Colon (tissue), 2 donors: Measurements from ENCODE around the gene PRRC2C.
"Not testable (repeated sequence)": the region's sequence is repeated elsewhere in the genome, so short reads cannot be mapped to it uniquely, and the experiment has no call there.

Experiments
- FAIRE-seq: peaks from 2 replicates; lab custom pipeline; 2012; peaks lifted over from hg19 to GRCh38; lab: Jason Lieb, UNC
- donor health status: control.
- donor health status: control.

Gene PRRC2C

DNA sequence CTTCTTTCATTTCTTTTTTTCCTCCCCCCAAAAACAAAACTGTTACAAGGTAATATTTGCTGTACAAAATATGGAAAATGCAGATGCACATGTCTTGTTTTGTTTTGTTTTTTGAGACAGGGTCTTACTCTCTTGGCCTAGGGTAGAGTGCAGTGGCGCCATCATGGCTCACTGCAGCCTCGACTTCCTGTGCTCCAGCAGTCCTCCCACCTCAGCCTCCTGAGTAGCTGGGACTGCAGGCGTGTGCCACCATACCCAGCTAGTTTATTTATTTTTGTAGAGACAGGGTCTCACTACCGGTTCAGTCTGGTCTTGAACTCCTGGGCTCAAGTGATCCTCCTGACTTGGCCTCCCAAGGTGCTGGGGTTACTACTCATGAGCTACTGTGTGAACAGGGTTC is 15.5 kb downstream of the PRRC2C start:
- no peak for FAIRE-seq

DNA sequence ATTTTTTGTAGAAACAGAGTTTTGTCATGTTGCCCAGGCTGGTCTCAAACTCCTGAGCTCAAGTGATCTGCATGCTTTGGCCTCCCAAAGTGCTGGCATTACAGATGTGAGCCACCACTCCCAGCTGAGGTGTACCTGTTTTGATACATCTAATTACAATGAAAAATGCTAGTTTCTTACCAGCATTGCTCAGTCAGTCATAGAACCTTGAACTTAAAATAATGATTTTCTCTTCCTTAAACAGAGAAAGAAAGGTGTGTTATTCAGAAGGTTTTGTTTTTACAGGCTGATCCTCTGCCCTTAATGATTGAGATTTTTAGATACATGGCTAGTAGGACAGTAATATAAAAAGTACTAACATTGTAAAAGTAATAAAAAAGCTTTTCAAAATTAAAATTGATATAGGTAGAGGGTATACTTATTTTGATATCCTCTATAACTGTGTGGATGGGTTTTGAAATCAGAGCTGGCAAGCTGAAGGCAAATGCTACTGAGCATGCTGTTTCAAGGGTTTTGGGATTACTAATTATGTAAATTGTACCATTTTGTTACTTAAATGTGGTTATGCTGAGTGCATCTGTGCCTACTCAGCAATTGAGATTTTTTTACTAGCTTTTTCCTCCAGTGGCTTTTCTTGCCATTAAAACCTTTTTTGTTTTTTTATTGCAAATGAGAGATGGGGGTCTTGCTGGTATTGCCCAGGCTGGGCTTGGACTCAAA is 16.1 kb downstream of the PRRC2C start:
- FAIRE-seq = no peak

DNA sequence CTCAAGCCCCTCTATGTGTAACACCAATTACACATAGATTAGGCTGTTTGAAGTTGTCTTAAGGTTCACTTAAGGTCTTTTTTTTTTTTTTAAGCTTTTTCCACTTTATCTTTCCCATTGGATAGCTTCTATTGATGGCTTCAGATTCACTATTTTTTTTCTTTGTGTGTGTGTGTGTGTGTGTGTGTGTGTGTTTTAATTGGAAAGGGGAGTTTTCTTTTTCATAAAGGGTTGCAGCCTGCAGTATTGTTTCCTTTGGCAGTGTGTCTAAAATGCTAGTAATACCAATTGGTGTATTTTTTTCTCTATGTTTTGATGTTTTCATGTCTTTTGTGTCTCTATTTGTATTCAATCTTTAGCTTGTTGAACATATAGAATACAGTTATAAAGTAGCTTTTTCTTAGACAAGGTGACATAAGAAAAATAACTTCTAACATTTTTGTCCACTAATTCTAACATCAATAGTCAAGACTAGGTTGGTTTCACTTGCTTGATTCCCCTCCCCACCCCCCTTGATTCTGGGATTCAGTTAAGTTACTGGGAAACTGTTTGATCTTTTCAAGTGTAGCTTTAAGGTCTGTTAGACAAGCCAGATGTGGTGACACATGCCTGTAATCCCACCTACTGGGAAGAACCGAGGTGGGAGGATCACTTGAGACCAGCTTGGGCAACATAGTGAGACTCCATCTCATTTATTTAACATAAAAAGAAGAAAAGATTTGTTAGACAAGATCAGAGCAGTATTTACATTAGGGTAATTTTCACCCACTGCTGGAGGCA is 21.4 kb downstream of the PRRC2C start:
- FAIRE-seq = no peak

DNA sequence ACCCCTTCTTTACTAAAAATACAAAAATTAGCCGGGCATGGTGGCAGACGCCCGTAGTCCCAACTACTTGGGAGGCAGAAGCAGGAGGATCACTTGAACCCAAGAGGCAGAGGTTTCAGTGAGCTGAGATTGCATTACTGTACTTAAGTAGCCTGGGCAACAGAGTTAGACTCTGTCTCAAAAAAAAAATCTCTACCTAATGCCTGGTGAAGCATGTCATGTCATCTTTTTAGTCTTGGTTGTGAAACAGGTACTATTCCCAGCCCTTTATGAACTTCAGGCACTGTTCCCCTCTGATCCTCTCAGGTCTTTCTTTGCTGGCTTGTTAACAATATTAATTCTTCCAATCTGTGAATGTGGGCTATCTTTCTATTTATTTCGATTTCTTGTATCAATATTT is 22.1 kb downstream of the PRRC2C start:
- no peak for FAIRE-seq

DNA sequence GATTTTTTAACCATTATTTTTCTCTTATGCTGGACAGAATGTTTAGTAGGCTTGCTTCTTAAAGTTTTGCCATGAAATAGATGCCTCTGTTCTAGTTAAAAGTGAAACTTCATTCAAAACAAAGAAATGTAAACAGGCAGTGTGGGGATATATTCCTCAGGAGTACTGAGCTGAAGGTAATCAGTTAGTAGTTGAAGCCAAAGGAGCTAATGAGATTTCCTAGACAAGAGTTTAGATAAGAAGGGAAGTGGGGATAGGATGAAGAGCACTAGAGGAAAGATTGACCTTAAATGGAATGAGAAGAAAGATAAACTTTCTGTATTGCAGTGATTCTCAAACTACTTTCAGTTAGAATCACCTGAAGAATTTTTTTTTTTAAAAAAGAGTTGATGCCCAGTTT is 23.9 kb downstream of the PRRC2C start:
- no peak for FAIRE-seq

DNA sequence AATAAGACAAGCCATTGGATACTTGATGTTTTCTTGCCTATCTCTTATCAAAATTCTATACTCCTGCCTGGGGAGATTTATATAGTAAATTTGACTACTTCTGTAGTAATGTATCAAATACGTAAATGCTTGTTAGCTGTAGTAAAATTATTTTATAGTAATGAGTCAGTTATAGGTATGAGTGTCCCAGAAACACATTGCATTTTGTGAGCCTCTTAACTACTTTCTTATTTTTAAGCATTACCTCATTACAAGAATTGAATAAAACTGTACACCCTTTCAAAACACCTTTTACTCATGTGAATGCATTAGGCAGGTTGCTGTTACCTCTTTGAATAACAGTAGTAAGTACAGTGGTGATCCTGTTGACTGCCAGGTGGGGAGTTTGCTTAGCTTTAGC is 28.4 kb downstream of the PRRC2C start:
- FAIRE-seq = no peak

DNA sequence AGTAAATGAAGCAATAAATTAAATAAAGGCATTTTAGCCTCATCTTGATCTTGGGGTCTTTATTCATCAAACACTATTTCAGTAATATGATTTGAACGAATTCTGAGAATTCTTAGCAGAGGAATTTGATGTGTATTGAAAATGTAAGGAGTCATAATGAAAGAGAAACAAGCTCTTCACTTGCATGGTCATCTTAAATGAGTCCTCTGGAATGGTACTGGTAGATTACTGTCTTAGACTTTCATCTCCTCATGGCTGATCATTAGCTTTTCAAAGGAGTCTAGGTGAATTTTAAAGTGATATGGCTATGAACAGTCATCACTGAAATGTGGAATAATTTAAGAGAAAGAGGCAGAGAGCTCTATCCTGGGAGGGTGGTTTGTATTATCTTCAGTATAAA is 30.0 kb downstream of the PRRC2C start:
- no peak for FAIRE-seq

DNA sequence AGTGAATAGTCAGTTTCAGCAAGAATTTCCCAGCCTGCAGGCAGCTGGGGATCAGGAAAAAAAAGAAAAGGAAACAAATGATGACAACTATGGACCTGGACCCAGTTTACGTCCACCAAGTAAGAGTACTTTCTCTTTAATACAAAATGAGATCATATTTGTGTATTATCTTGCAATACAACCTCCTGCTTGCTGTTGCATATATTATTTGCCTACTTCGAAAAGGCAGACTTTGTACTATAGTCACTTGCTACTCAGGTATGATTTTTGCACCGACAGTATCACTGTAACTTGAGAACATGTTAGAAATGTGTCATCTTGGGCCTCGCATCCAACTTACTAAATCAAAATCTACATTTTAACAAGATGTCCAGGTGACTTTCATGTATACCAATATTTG is 30.4 kb downstream of the PRRC2C start:
- no peak for FAIRE-seq

DNA sequence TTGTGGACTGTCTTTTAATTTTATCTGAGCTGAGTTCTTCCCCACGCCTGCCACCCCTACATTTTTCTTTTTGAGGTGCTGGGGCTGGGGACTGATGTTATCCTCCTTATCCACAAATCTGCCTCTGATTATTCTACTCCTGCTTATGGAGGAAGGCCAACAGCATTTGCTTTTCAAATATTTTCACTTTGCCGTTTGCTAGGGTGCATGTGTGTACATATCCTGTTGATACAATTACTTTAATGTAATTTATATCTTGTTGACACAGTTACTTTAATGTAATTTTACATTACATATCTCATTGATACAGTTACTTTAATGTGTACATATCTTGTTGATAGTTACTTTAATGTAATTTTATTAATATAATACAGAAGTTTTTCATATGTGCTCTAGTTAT is 36.2 kb downstream of the PRRC2C start:
- FAIRE-seq = no peak

DNA sequence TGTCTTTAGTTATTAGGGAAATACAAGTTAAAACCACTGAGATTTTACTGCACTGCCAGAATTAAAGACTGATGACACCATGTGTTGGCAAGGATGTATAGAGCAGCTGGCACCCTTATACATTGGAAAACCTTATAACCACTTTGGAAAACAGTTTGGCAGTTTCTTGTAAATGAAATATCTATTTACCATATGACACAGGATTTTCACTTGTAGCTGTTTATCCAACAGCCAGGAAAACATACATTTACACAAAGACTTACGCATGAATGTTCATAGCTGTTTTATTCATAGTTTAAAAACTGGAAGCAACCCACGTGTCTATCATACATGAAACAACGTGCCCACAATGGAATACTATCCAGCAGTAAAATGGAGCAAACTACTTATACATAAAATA is 45.3 kb downstream of the PRRC2C start:
- FAIRE-seq = no peak

DNA sequence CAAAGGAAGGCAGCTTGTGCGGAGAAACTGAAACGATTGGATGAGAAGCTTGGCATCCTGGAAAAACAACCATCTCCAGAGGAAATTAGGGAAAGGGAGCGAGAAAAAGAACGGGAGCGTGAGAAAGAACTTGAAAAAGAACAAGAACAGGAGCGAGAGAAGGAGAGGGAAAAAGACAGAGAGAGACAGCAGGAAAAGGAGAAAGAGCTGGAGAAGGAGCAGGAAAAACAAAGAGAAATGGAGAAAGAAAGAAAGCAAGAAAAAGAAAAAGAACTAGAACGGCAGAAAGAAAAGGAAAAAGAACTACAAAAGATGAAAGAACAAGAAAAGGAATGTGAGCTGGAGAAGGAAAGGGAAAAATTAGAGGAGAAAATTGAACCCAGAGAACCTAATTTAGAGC is 47.2 kb downstream of the PRRC2C start:
- no peak for FAIRE-seq

DNA sequence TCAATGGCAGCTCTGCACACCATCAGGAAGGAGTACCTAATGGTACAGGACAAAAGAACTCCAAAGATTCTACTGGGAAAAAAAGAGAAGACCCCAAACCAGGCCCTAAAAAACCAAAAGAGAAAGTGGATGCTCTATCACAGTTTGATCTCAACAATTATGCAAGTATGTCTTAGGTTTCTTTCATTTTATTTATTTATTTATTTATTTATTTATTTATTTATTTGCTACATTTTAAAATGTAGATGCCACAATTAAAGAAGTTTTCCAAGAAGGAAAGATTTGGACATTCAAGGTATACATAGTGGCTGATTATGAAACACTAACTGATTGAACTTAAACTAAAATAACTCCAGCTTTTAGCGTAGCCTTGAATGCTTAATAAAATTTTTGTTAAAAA is 60.2 kb downstream of the PRRC2C start:
- no peak for FAIRE-seq

DNA sequence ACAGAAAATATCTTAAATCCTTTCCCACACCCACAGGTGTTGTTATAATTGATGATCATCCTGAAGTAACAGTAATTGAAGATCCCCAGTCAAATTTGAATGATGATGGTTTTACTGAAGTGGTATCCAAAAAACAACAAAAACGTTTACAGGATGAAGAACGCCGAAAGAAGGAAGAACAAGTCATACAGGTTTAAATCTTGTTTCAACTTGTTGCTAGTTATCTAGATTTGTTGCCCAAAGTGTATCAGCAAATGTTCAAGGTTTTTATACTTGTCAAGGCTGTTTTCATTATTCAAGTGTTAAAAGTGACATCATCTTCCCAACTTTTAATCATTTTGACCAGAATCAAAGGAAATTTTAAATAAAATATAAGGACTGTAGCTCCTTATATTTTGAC is 64.7 kb downstream of the PRRC2C start:
- FAIRE-seq = no peak

DNA sequence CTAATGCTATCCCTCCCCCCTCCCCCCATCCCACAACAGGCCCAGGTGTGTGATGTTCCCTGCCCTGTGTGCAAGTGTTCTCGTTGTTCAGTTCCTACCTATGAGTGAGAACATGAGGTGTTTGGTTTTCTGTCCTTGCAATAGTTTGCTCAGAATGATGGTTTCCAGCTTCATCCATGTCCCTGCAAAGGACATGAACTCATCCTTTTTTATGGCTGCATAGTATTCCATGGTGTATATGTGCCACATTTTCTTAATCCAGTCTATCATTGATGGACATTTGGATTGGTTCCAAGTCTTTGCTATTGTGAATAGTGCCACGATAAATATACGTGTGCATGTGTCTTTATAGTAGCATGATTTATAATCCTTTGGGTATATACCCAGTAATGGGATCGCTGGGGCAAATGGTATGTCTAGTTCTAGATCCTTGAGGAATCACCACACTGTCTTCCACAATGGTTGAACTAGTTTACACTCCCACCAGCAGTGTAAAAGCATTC is 65.3 kb downstream of the PRRC2C start:
- not testable (repeated sequence) for FAIRE-seq

DNA sequence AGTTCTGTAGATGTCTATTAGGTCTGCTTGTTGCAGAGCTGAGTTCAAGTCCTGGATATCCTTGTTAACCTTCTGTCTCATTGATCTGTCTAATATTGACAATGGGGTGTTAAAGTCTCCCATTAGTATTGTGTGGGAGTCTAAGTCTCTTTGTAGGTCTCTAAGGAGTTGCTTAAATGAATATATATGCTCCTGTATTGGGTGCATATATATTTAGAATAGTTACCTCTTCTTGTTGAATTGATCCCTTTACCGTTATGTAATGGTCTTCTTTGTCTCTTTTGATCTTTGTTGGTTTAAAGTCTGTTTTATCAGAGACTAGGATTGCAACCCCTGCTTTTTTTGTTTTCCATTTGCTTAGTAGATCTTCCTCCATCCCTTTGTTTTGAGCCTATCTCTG is 68.6 kb downstream of the PRRC2C start:
- FAIRE-seq = not testable (repeated sequence)

DNA sequence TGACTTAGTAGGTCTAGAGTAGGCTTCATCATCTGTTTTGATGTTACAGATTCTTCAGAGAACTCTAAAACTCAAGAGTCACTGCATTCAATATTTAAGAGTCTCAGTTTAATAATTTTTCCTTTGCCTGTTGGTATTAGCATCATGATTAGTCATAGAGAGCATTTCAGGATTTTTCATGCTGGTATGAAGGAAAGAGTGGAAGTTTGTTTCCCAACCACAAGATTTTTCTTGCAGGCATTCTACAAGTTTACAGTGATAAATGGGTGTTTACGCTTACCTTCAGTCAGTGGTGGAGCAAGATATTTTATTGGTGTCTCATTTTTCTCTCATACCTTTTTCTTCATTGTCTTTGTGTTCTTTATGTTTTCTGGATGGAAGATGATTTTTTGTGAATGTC is 78.3 kb downstream of the PRRC2C start:
- no peak for FAIRE-seq

DNA sequence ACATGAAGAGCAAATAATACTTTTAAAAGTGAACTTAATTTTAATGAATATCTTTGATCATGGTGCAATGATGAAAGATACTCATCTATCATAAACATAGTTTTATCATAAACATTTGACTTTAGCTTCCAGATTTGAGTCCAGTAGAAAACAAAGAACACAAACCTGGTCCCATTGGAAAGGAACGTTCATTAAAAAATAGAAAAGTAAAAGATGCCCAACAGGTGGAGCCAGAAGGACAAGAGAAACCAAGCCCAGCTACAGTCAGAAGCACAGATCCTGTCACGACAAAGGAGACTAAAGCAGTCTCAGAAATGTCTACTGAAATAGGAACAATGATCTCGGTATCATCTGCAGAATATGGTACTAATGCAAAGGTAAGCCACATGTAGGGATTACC is 81.1 kb downstream of the PRRC2C start:
- FAIRE-seq = no peak

DNA sequence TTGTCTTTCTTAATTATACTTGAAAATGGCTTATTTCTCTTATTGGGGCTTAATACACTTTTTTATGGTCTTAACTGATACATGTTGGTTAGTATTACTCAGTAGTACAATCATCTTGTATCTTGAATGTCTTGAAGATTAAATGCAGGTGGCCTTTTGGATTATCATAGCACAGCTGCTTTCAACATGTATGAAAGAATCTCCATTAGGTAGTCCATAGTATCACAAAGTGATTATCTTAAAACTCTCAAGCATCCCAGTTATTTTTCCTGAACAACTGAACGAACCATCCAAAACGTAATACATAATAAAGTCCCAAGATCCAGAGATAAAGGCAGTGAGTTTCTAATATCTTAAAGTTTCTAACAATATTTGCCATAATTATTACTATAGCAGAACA is 85.0 kb downstream of the PRRC2C start:
- no peak for FAIRE-seq

DNA sequence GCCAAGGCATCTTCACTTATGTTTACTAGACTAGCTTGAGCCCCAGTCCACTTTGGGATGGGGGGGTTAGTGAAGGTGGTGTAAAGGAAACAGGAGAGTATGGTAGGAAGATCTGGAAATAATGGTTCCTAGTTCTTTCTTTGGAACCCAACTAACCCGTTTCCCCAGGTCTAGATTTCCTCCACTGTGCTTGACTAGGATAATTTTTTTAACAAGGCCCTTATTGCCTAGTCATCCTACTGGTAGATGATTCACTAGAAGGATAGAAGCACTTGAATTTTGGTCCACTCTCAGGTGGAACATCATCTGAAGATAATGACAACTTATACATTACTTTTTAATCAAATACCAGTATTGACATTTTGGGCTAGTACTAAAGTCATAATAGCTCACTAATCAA is 90.8 kb downstream of the PRRC2C start:
- FAIRE-seq = no peak

DNA sequence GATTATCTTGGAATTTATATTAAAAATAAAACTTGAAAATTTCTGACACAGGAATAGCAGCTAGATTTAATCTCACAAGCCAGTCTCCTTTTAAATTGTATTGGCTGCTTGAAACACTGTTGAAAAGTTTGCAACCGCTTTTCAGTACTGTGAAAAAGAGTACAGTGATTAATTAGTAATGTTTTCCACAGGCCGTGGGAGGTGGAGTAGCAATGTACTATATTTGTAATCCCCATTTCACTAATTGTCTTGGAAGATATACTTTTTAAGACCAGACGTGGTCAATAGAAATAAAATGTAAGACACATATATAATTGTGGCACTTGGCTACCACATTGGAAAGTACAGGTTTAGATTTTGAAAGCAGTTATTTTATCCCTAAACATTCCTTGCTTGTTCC is 95.9 kb downstream of the PRRC2C start:
- FAIRE-seq = no peak

DNA sequence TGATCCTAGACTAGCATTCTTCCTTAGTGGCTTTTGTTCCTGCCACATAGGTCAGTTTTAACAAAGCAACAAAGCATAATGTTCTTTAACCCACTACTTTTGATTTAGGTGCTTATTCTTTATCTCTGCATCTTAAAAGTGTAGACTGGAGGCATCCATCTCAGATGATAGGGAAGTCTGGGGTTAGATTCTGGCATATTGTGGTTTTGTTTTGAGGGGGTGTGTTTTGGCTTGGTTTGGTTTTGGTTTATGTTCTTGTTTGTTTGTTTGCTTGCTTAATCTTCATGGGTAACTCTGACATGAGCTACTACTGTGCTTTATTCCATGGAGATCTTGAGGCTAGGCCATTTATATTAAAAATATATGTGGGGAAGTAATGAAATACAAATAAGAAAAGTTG is 96.4 kb downstream of the PRRC2C start:
- FAIRE-seq = no peak

DNA sequence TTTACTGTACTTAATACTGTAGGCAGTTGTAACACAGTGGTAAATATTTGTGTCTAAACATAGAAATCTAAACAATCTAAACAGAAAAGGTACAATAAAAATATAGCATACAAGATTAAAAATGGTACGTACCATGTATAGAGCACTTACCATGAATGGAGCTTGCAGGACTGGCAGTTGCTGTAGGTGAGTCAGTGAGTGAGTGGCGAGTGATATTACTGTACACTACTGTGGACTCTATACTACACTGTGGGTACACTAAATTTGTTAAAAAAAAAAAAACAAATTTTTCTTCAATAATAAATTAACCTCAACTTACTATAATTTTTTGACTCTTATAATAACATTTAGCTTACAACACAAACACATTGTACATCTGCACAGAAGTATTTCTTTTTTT is 97.3 kb downstream of the PRRC2C start:
- no peak for FAIRE-seq

DNA sequence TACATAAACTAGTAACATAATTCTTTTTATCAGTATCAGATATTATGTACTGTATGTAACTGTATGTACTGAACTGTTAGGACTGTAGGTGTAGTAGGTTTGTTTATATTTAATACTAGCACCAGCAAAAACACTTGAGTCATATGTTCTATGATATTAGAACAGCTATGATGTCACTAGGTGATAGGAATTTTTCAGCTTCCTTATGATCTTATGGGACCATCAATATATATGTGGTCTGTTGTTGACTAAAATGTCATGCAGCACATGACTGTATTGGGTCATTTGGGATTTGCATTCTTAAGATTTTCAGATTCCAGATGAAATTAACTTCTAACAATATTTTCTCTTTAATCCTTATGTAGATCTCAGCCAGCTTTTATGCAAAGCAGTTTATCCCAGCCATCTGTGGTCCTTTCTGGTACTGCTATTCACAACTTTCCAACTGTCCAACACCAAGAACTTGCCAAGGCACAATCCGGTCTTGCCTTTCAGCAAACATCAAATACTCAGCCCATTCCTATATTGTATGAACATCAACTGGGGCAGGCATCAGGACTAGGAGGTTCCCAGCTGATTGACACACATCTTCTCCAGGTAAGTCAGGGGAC is 98.4 kb downstream of the PRRC2C start:
- FAIRE-seq = no peak
